Neural cell (in vitro differentiated cells): ENCODE data around the gene MINK1.

Experiments
- RAD21 ChIP-seq: fragments of 450-650 bp; conservative IDR thresholded peaks from 2 replicates; pipeline ENCODE4 v1.6.1; 2014; ENCODE audit warnings: antibody characterized with exemption, mild to moderate bottlenecking, moderate library complexity
- TF ChIP-seq, protein P1 (sequence below): fragments of 450-650 bp; IDR thresholded peaks from 2 replicates; pipeline ENCODE4 v1.5.1; 2014; ENCODE audit warnings: antibody characterized with exemption, mild to moderate bottlenecking, moderate library complexity; ENCODE audit not compliant: poor library complexity, severe bottlenecking

- no peak for TF ChIP-seq RAD21
- TF ChIP-seq, protein P1, sequence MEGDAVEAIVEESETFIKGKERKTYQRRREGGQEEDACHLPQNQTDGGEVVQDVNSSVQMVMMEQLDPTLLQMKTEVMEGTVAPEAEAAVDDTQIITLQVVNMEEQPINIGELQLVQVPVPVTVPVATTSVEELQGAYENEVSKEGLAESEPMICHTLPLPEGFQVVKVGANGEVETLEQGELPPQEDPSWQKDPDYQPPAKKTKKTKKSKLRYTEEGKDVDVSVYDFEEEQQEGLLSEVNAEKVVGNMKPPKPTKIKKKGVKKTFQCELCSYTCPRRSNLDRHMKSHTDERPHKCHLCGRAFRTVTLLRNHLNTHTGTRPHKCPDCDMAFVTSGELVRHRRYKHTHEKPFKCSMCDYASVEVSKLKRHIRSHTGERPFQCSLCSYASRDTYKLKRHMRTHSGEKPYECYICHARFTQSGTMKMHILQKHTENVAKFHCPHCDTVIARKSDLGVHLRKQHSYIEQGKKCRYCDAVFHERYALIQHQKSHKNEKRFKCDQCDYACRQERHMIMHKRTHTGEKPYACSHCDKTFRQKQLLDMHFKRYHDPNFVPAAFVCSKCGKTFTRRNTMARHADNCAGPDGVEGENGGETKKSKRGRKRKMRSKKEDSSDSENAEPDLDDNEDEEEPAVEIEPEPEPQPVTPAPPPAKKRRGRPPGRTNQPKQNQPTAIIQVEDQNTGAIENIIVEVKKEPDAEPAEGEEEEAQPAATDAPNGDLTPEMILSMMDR, result no peak
Measured at GRCh38 chr17:4786516-4786915, 46.6 kb upstream of the MINK1 start.
